Measurements from ENCODE around the gene CLDN4. TPM values are rescaled to one million over a fixed set of nuclear protein-coding genes. Genes with fewer than 3 reads are reported as not detected.
"Not testable (repeated sequence)": the region's sequence is repeated elsewhere in the genome, so short reads cannot be mapped to it uniquely, and the experiment has no call there.

Gene CLDN4
- total RNA-seq, 2 experiments from 2014 or later: 0.10 TPM; not detected in 1

GRCh38 chr7:73828972-73829371 is 1.8 kb upstream of the CLDN4 start:
- Mint-ChIP-seq H3K36me3 (ENCODE audit: low read depth) (no peaks in the 10 kb centered on the region), H3K4me1 (peaks cover 32% of the 10 kb centered on the region), H3K27ac (no peak overlapping the region), H3K9me3 (no peaks in the 10 kb centered on the region), H3K4me3 (no peak overlapping the region), H3K27me3 (peaks cover 9% of the 10 kb centered on the region)
- no peak for DNase-seq
- ChIA-PET CTCF (interaction anchor here (1.0 kb wide), 2 partner anchors 25 to 27 kb away, joined by 4 to 5 read pairs; no protein-coding TSS in a partner anchor), POLR2A (interaction anchor here (0.9 kb wide), 1 partner anchor 21 kb away, joined by 4 read pairs; no protein-coding TSS in a partner anchor)

- no peak for DNase-seq
- H3K4me1 Mint-ChIP-seq: peaks cover 32% of the 10 kb centered on the region
- no peak overlapping the region for H3K27ac Mint-ChIP-seq
- H3K4me3 Mint-ChIP-seq: no peak overlapping the region
- POLR2A ChIA-PET: interaction anchor here (0.9 kb wide), 1 partner anchor 20 kb away, joined by 4 read pairs; no protein-coding TSS in a partner anchor
- H3K27me3 Mint-ChIP-seq: peaks cover 9% of the 10 kb centered on the region
- CTCF ChIA-PET: interaction anchor here (0.5 to 1.0 kb wide), 3 partner anchors 14 to 27 kb away, joined by 3 to 5 read pairs (median 4); no protein-coding TSS in a partner anchor
- no peaks in the 10 kb centered on the region for H3K9me3 Mint-ChIP-seq
- no peaks in the 10 kb centered on the region for H3K36me3 Mint-ChIP-seq (ENCODE audit: low read depth)
These were observed 1.3 kb upstream of the CLDN4 start for GRCh38 chr7:73829505-73829904.

GRCh38 chr7:73829921-73830680 is 695 bp upstream of the CLDN4 start:
- Mint-ChIP-seq H3K36me3 (ENCODE audit: low read depth) (no peaks in the 10 kb centered on the region), H3K27me3 (peaks cover 9% of the 10 kb centered on the region), H3K27ac (no peak overlapping the region), H3K9me3 (no peaks in the 10 kb centered on the region), H3K4me3 (no peak overlapping the region), H3K4me1 (peaks cover 32% of the 10 kb centered on the region)
- no peak for DNase-seq
- ChIA-PET CTCF (interaction anchor here (0.5 to 1.0 kb wide), 3 partner anchors 13 to 26 kb away, joined by 3 to 5 read pairs (median 4); no protein-coding TSS in a partner anchor), POLR2A (interaction anchor here (0.9 kb wide), 1 partner anchor 20 kb away, joined by 4 read pairs; no protein-coding TSS in a partner anchor)

GRCh38 chr7:73831584-73831833 is 713 bp downstream of the CLDN4 start:
- no peak overlapping the region for H3K4me3 Mint-ChIP-seq
- ChIA-PET POLR2A (interaction anchor here (0.5 kb wide), 1 partner anchor 1229 kb away, joined by 3 read pairs; no protein-coding TSS in a partner anchor), CTCF (no interaction called here)
- no peaks in the 10 kb centered on the region for H3K9me3 Mint-ChIP-seq
- H3K4me1 Mint-ChIP-seq: peaks cover 30% of the 10 kb centered on the region
- H3K27ac Mint-ChIP-seq: no peak overlapping the region
- H3K27me3 Mint-ChIP-seq: peaks cover 9% of the 10 kb centered on the region
- H3K36me3 Mint-ChIP-seq (ENCODE audit: low read depth): no peaks in the 10 kb centered on the region
- no peak for DNase-seq

GRCh38 chr7:73831834-73832651 is 1.2 kb downstream of the CLDN4 start:
- H3K4me1 Mint-ChIP-seq: peaks cover 25% of the 10 kb centered on the region
- ChIA-PET POLR2A (interaction anchor here (0.5 to 1.0 kb wide), 2 partner anchors 10 to 1229 kb away, joined by 3 to 4 read pairs; partner anchors contain the start of gene METTL27), CTCF (no interaction called here)
- H3K27me3 Mint-ChIP-seq: peaks cover 5% of the 10 kb centered on the region
- no peak for DNase-seq
- H3K9me3 Mint-ChIP-seq: no peaks in the 10 kb centered on the region
- H3K36me3 Mint-ChIP-seq (ENCODE audit: low read depth): no peaks in the 10 kb centered on the region
- H3K4me3 Mint-ChIP-seq: no peak overlapping the region
- H3K27ac Mint-ChIP-seq: no peak overlapping the region

- Mint-ChIP-seq H3K27ac (no peak overlapping the region), H3K4me1 (peaks cover 17% of the 10 kb centered on the region), H3K4me3 (no peak overlapping the region), H3K9me3 (no peaks in the 10 kb centered on the region), H3K36me3 (ENCODE audit: low read depth) (no peaks in the 10 kb centered on the region), H3K27me3 (no peaks in the 10 kb centered on the region)
- no peak for DNase-seq
- POLR2A ChIA-PET: interaction anchor here (1.0 kb wide), 1 partner anchor 10 kb away, joined by 4 read pairs; the partner anchor contains the start of gene METTL27
- CTCF ChIA-PET: no interaction called here
These were observed 2.0 kb downstream of the CLDN4 start for GRCh38 chr7:73832806-73833205.

- DNase-seq: no peak
- Mint-ChIP-seq H3K9me3 (no peaks in the 10 kb centered on the region), H3K27ac (no peak overlapping the region), H3K27me3 (no peaks in the 10 kb centered on the region), H3K36me3 (ENCODE audit: low read depth) (no peaks in the 10 kb centered on the region), H3K4me1 (peaks cover 17% of the 10 kb centered on the region), H3K4me3 (no peak overlapping the region)
- POLR2A ChIA-PET: interaction anchor here (1.0 kb wide), 1 partner anchor 9 kb away, joined by 4 read pairs; the partner anchor contains the start of gene METTL27
- CTCF ChIA-PET: interaction anchor here (0.9 kb wide), 1 partner anchor 9 kb away, joined by 3 read pairs; the partner anchor contains the start of gene METTL27
These were observed 2.6 kb downstream of the CLDN4 start for GRCh38 chr7:73833251-73833919.

- Mint-ChIP-seq H3K27ac (no peak overlapping the region), H3K4me3 (no peak overlapping the region), H3K9me3 (no peaks in the 10 kb centered on the region), H3K36me3 (ENCODE audit: low read depth) (no peaks in the 10 kb centered on the region), H3K27me3 (no peaks in the 10 kb centered on the region), H3K4me1 (peaks cover 11% of the 10 kb centered on the region)
- ChIA-PET CTCF (no interaction called here), POLR2A (no interaction called here)
- DNase-seq: no peak
These were observed 3.9 kb downstream of the CLDN4 start for GRCh38 chr7:73834626-73835191.

- H3K27ac Mint-ChIP-seq; H3K27me3 Mint-ChIP-seq; H3K4me3 Mint-ChIP-seq; H3K9me3 Mint-ChIP-seq; DNase-seq; H3K36me3 Mint-ChIP-seq (ENCODE audit: low read depth); POLR2A ChIA-PET: not testable (repeated sequence)
- H3K4me1 Mint-ChIP-seq: peaks cover 19% of the 10 kb centered on the region
- CTCF ChIA-PET: interaction anchor here (1.2 kb wide), 1 partner anchor 20 kb away, joined by 4 read pairs; no protein-coding TSS in a partner anchor
These were observed 6.4 kb downstream of the CLDN4 start for GRCh38 chr7:73837167-73837566.

- ChIA-PET CTCF (interaction anchor here (0.6 kb wide), 1 partner anchor 563 kb away, joined by 5 read pairs; no protein-coding TSS in a partner anchor), POLR2A (no interaction called here)
- DNase-seq: no peak
- Mint-ChIP-seq H3K36me3 (ENCODE audit: low read depth) (no peaks in the 10 kb centered on the region), H3K4me1 (peaks cover 21% of the 10 kb centered on the region), H3K9me3 (no peaks in the 10 kb centered on the region), H3K27ac (no peak overlapping the region), H3K27me3 (peaks cover under 1% of the 10 kb centered on the region), H3K4me3 (no peak overlapping the region)
These were observed 7.8 kb downstream of the CLDN4 start for GRCh38 chr7:73838642-73839041.

- no peaks in the 10 kb centered on the region for H3K36me3 Mint-ChIP-seq (ENCODE audit: low read depth)
- CTCF ChIA-PET: no interaction called here
- DNase-seq: no peak
- POLR2A ChIA-PET: no interaction called here
- no peak overlapping the region for H3K4me3 Mint-ChIP-seq
- H3K4me1 Mint-ChIP-seq: peaks cover 28% of the 10 kb centered on the region
- no peaks in the 10 kb centered on the region for H3K9me3 Mint-ChIP-seq
- peaks cover 5% of the 10 kb centered on the region for H3K27me3 Mint-ChIP-seq
- H3K27ac Mint-ChIP-seq: no peak overlapping the region
These were observed 8.5 kb downstream of the CLDN4 start for GRCh38 chr7:73839290-73839689.
